H1 (cell line): Measurements from ENCODE around the gene PRICKLE1. TPM values are rescaled to one million over a fixed set of nuclear protein-coding genes. Genes with fewer than 3 reads are reported as not detected.

ENCODE experiments used
- CHD2 ChIP-seq: IDR thresholded peaks from 2 replicates; pipeline ENCODE4 v1.6.1; 2012; ENCODE audit warnings: low read length, improper control_type of control experiment
- RFX5 ChIP-seq: IDR thresholded peaks from 2 replicates; pipeline ENCODE4 v1.6.1; 2011; ENCODE audit warnings: low read depth, low read length, improper control_type of control experiment, borderline replicate concordance
- polyA plus RNA-seq, 7 experiments: library from polyadenylated mRNA; depleted of rRNA in 3 of 7; stranded (reverse) in 5 of 7; unstranded in 2 of 7; fragments of >200 nt in 5 of 7; fragments of 200-250 nt in 2 of 7; gene quantifications; 1 replicate in 5 of 7; 2 replicates in 1 of 7; 4 replicates in 1 of 7; pipeline versions ENCODE4 v1.2.1 to v1.2.3, GENCODE V29; 2011 to 2013; ENCODE audit warnings: missing spikeins in 2 of 7, mixed read lengths in 2 of 7
- total RNA-seq: library from RNA; stranded (reverse); fragmentation: NEBNext Ultra II Directional; extraction: Animal tissue kit (Norgen Biotek cat#: 25700); gene quantifications from 2 replicates; pipeline ENCODE4 v1.2.1, GENCODE V29; 2021

Gene PRICKLE1
- total and polyA plus RNA-seq, 2 of the 8 experiments (the other 6 are each of a cell fraction or from before 2014, with no cell fraction given), result 14.0 to 22.4 TPM

DNA sequence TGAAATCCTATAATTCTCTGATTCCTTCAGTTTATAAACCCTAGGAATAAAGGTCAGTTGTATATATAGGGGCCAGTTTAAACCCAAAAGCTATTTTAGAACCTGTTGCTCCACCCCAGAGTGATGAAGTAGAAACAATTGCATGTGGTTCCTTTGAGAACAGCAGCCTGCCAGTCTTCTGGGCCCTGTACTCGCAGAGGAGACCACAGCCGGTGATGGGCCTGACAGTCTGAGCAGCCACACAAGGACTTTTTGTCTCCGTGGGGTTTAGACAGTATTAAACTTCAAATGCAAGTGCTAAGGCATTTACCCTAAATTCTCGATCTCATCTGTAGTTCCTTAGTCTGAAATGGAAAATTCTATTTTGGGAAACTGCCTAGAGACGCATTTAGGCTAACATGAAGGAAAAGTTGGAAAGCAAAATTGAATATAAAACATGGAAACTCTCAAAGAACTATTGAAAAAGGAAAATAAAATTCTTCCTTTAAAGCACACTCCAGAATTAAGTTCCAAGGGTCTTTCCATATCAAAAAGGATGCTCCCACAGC, 80.6 kb downstream of the PRICKLE1 start (continued):
- TF ChIP-seq RFX5, result no peak
- no peak for TF ChIP-seq CHD2
- TF ChIP-seq, all 59 proteins: peak for 0
